Measurements from ENCODE around the gene NDUFV1. TPM values are rescaled to one million over a fixed set of nuclear protein-coding genes. Genes with fewer than 3 reads are reported as not detected.

The NDUFV1 gene
- total and polyA plus RNA-seq, 12 donors: 295 to 712 (median 613) TPM

GRCh38 chr11:67631853-67632174 is 25.1 kb downstream of the NDUFV1 start:
- ATAC-seq: no peak
- H3K27ac ChIP-seq: peak overlapping the region in 5 of 10 donors; percentile 28 to 85 (median 49)

GRCh38 chr11:67632175-67632981 is 25.6 kb downstream of the NDUFV1 start:
- Histone ChIP-seq H3K4me1 (peaks cover 0 to 30% (median 19%) of the 10 kb centered on the region in 9 donors), H3K9me3 (no peaks in the 10 kb centered on the region), H3K36me3 (no peaks in the 10 kb centered on the region), H3K4me3 (no peak overlapping the region), H3K27ac (peak overlapping the region in 5 of 10 donors; percentile 28 to 51 (median 39)), H3K27me3 (no peaks in the 10 kb centered on the region)
- ATAC-seq: peak in 1 of 8 donors; percentile 6
- intact Hi-C loops (cut with DNase I): loop anchor here in 1 of 10 donors (10.0 kb wide), 1 partner anchor 172 kb away; no protein-coding TSS in a partner anchor
- peak in 1 of 2 donors; percentile 57 for DNase-seq
- no peak for TF ChIP-seq CTCF (IDR thresholded peaks at IDR 0.05)
- 76% methylated on average over 12 of the region's 12 CpGs for WGBS, 2 donors

More at GRCh38 chr11:67631853-67632174, 25.1 kb downstream of the NDUFV1 start:
- no peak for TF ChIP-seq CTCF (IDR thresholded peaks at IDR 0.05)
- intact Hi-C loops (cut with DNase I): loop anchor here in 4 of 10 donors (2.0 to 10.0 kb wide), 3 partner anchors 25 to 173 kb away; partner anchors contain the start of gene NDUFV1 (in 1 of the 4)
- Histone ChIP-seq H3K36me3 (no peaks in the 10 kb centered on the region), H3K9me3 (no peaks in the 10 kb centered on the region), H3K4me3 (no peak overlapping the region), H3K4me1 (peaks cover 0 to 30% (median 19%) of the 10 kb centered on the region in 9 donors), H3K27me3 (no peaks in the 10 kb centered on the region)
- WGBS, 2 donors: 95 to 97% methylated on average over 2 of the region's 2 CpGs
- no peak for DNase-seq

- H3K4me3 ChIP-seq: no peak overlapping the region
- H3K27me3 ChIP-seq: no peaks in the 10 kb centered on the region
- DNase-seq (peak in 1 of 2 donors; percentile 8), ATAC-seq (no peak)
- H3K4me1 ChIP-seq: peaks cover 0 to 27% (median 19%) of the 10 kb centered on the region in 9 donors
- H3K9me3 ChIP-seq: no peaks in the 10 kb centered on the region
- TF ChIP-seq CTCF (IDR thresholded peaks at IDR 0.05): no peak
- peak overlapping the region in 1 of 10 donors; percentile 31 for H3K27ac ChIP-seq
- WGBS, 2 donors: 90 to 94% methylated on average over 30 of the region's 30 CpGs
- no peaks in the 10 kb centered on the region for H3K36me3 ChIP-seq
- intact Hi-C loops (cut with DNase I): loop anchor here in 1 of 10 donors (10.0 kb wide), 1 partner anchor 172 kb away; no protein-coding TSS in a partner anchor
Observed at GRCh38 chr11:67632982-67633755, 26.4 kb downstream of the NDUFV1 start.

- Histone ChIP-seq H3K36me3 (no peaks in the 10 kb centered on the region), H3K4me1 (peaks cover 0 to 20% (median 14%) of the 10 kb centered on the region in 9 donors), H3K4me3 (no peak overlapping the region), H3K9me3 (no peaks in the 10 kb centered on the region), H3K27ac (no peak overlapping the region), H3K27me3 (peaks cover 0 to 3% (median 0%) of the 10 kb centered on the region in 7 donors)
- 83 to 85% methylated on average over 22 of the region's 22 CpGs for WGBS, 2 donors
- ATAC-seq (no peak), DNase-seq (peak in 1 of 2 donors; percentile 9)
- no peak for TF ChIP-seq CTCF (IDR thresholded peaks at IDR 0.05)
- intact Hi-C loops (cut with DNase I): loop anchor here in 1 of 10 donors (10.0 kb wide), 1 partner anchor 171 kb away; no protein-coding TSS in a partner anchor
Observed at GRCh38 chr11:67633758-67634365, 27.1 kb downstream of the NDUFV1 start.
